Thymus (tissue), 11 donors: Measurements from ENCODE around the gene PILRB. TPM values are rescaled to one million over a fixed set of nuclear protein-coding genes. Genes with fewer than 3 reads are reported as not detected.
"Not testable (repeated sequence)": the region's sequence is repeated elsewhere in the genome, so short reads cannot be mapped to it uniquely, and the experiment has no call there.

ENCODE experiments used
- DNase-seq, 9 donors: peaks; one replicate each; pipeline ENCODE4 v3.0.0-alpha.2; 2013; ENCODE audit warnings: low spot score in 9 of 9, low read depth in 6 of 9, missing footprints in 1 of 9
- H3K27ac ChIP-seq, 2 donors: one replicate each; pipeline ENCODE4 v1.5.1; 2013; ENCODE audit warnings: control low read depth in 1 of 2, low read depth in 1 of 2, low read length in 1 of 2, mild to moderate bottlenecking in 1 of 2, moderate library complexity in 1 of 2
- H3K27me3 ChIP-seq, 2 donors: one replicate each; pipeline ENCODE4 v1.5.1; 2013; ENCODE audit warnings: low read length in 1 of 2; ENCODE audit not compliant: control insufficient read depth in 2 of 2, insufficient read depth in 1 of 2
- H3K36me3 ChIP-seq, 2 donors: one replicate each; pipeline ENCODE4 v1.5.1; 2013; ENCODE audit warnings: low read length in 1 of 2, mild to moderate bottlenecking in 1 of 2, moderate library complexity in 1 of 2; ENCODE audit not compliant: control insufficient read depth in 2 of 2, insufficient read depth in 2 of 2
- H3K4me1 ChIP-seq, 2 donors: one replicate each; pipeline ENCODE4 v1.5.1; 2013; ENCODE audit warnings: low read length in 2 of 2; ENCODE audit not compliant: control insufficient read depth in 2 of 2, insufficient read depth in 2 of 2
- H3K4me3 ChIP-seq, 2 donors: one replicate each; pipeline ENCODE4 v1.5.1; 2013; ENCODE audit warnings: low read length in 2 of 2, control low read depth in 1 of 2, mild to moderate bottlenecking in 1 of 2
- H3K9me3 ChIP-seq, 2 donors: one replicate each; pipeline ENCODE4 v1.5.1; 2013; ENCODE audit warnings: low read length in 1 of 2, mild to moderate bottlenecking in 1 of 2; ENCODE audit not compliant: control insufficient read depth in 2 of 2, insufficient read depth in 1 of 2
- WGBS: extraction: QIAGEN DNeasy Blood & Tissue Kit; methylation state at CpG from one replicate; pipeline ENCODE4 v1.1.7; 2013; 5-methylcytosine and 5-hydroxymethylcytosine counted together
- polyA plus RNA-seq: library from polyadenylated mRNA; stranded (reverse); fragments of 200-250 nt; gene quantifications from one replicate; pipeline ENCODE4 v1.2.3, GENCODE V29; 2013
- total RNA-seq: library from RNA; stranded (reverse); fragments of 120-200 nt; gene quantifications from one replicate; pipeline ENCODE4 v1.2.4, GENCODE V29; 2013
- donor health status: healthy.

The PILRB gene
- total and polyA plus RNA-seq, 2 donors: 19.5 to 128 TPM

DNA sequence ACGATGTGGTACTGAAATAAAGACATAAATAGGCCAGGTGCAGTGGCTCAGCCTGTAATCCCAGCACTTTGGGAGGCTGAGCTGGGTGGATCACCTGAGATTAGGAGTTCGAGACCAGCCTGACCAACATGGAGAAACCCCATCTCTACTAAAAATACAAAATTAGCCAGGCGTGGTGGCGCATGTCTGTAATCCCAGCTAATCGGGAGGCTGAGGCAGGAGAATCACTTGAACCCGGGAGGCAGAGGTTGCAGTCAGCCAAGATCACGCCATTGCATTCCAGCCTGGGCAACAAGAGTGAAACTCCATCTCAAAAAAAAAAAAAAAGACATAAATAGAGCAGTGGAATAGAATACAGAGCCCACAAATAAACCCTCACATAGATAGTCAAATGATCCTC is 5.9 kb downstream of the PILRB start:
- not testable (repeated sequence) for H3K27me3 ChIP-seq, H3K4me3 ChIP-seq, H3K27ac ChIP-seq, DNase-seq, H3K9me3 ChIP-seq
- WGBS: 97% methylated on average over 7 of the region's 7 CpGs
- peaks cover 58 to 60% of the 10 kb centered on the region in 2 donors for H3K36me3 ChIP-seq
- peaks cover 0 to 18% of the 10 kb centered on the region in 2 donors for H3K4me1 ChIP-seq

DNA sequence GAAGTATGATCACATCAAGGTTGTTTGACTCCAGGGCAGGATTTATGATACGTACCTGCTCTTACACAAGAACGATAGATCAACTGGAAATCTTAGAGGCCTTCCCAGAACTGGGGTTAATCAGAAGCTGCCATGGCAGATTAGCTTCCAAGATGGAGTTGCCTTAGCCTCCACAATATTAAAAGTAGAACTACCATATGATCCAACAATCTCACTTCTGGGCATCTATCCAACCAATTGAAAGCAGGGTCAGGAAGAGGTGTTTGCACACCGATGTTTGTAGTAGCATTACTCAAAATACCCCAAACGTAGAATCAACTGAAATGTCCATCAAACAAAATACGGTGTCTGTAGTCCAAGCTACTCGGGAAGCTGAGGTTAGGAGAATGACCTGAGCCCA is 6.6 kb downstream of the PILRB start:
- no peaks in the 10 kb centered on the region for H3K27me3 ChIP-seq
- WGBS: 98% methylated on average over 6 of the region's 6 CpGs
- no peak for DNase-seq
- peaks cover 0 to 25% of the 10 kb centered on the region in 2 donors for H3K4me1 ChIP-seq
- H3K27ac ChIP-seq: no peak overlapping the region
- H3K36me3 ChIP-seq: peaks cover 53 to 55% of the 10 kb centered on the region in 2 donors
- H3K9me3 ChIP-seq: no peaks in the 10 kb centered on the region
- H3K4me3 ChIP-seq: no peak overlapping the region

DNA sequence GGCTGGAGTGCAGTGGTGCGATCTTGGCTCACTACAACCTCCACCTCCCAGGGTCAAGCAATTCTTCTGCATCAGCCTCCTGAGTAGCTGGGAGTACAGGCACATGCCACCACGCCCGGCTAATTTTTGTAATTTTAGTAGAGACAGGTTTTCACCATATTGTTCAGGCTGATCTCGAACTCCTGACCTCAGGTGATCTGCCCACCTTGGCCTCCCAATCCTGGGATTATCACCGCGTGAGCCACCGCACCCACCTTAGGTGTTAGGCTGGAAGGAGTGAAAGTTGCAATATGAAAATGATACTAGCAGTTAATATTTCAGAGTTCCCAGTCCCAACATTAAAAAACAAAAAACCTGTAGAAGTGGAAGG is 8.1 kb downstream of the PILRB start:
- not testable (repeated sequence) for H3K4me3 ChIP-seq, H3K27ac ChIP-seq, DNase-seq, H3K9me3 ChIP-seq, H3K27me3 ChIP-seq
- Histone ChIP-seq H3K4me1 (peaks cover 0 to 25% of the 10 kb centered on the region in 2 donors), H3K36me3 (peaks cover 40 to 41% of the 10 kb centered on the region in 2 donors)
- 96% methylated on average over 7 of the region's 7 CpGs for WGBS

DNA sequence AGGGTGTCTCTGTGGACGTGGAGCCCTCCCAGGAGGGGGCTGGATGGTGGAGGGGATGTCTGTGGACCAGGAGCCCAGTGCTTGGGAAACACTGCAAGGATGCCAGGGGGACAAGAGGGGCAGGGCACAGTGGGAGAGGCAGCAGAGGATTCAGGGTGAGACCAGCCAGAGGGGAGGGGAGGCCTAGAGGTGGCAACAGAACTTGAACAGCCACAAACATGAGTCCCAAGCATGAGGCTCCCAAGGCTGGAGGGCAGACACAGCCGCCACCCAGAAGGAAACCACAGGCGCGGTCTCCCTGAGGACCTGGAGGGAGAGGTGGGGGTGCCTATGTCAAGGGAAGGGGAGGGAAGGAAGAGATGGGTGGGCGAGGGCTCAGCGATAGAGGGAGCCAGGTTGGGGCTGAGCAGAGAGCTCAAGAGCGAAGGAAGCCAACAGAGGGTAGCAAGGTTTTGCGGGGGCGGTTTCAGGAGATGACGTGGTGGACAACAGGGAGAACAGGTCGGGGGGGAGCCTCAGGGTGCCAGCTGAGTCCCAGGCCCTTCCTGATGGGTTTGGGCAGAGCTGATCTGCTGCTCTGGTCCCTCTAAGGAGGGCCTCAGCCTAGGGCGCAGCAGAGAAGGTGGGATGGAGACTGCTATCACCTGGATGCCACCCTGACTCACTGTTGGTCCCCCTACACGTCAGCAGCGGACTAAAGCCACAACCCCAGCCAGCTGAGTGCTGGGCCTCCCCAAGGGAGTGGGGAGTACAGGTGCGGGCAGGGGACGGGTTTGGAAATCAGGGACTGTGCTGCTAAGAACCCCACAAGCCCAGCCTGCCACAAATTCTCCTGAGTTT is 8.7 kb downstream of the PILRB start:
- peaks cover 0 to 27% of the 10 kb centered on the region in 2 donors for H3K4me1 ChIP-seq
- 59% methylated on average over 16 of the region's 16 CpGs for WGBS
- no peak overlapping the region for H3K4me3 ChIP-seq
- peaks cover 35% of the 10 kb centered on the region in 2 donors for H3K36me3 ChIP-seq
- H3K27me3 ChIP-seq: no peaks in the 10 kb centered on the region
- H3K27ac ChIP-seq: no peak overlapping the region
- no peaks in the 10 kb centered on the region for H3K9me3 ChIP-seq
- DNase-seq: no peak

DNA sequence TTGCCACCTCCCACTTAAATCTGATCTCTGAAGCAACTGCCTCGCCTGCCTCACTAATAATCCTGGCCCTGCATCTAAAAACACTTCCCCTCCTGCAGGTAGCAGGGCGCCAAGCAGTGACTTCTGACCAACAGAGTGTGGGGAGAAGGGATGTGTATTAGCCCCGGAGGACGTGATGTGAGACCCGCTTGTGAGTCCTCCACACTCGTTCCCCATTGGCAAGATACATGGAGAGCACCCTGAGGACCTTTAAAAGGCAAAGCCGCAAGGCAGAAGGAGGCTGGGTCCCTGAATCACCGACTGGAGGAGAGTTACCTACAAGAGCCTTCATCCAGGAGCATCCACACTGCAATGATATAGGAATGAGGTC is 9.3 kb downstream of the PILRB start:
- H3K9me3 ChIP-seq: no peaks in the 10 kb centered on the region
- 98% methylated on average over 8 of the region's 8 CpGs for WGBS
- H3K27ac ChIP-seq: no peak overlapping the region
- H3K4me1 ChIP-seq: peaks cover 0 to 33% of the 10 kb centered on the region in 2 donors
- H3K4me3 ChIP-seq: no peak overlapping the region
- peaks cover 28 to 31% of the 10 kb centered on the region in 2 donors for H3K36me3 ChIP-seq
- H3K27me3 ChIP-seq: no peaks in the 10 kb centered on the region
- DNase-seq: no peak

DNA sequence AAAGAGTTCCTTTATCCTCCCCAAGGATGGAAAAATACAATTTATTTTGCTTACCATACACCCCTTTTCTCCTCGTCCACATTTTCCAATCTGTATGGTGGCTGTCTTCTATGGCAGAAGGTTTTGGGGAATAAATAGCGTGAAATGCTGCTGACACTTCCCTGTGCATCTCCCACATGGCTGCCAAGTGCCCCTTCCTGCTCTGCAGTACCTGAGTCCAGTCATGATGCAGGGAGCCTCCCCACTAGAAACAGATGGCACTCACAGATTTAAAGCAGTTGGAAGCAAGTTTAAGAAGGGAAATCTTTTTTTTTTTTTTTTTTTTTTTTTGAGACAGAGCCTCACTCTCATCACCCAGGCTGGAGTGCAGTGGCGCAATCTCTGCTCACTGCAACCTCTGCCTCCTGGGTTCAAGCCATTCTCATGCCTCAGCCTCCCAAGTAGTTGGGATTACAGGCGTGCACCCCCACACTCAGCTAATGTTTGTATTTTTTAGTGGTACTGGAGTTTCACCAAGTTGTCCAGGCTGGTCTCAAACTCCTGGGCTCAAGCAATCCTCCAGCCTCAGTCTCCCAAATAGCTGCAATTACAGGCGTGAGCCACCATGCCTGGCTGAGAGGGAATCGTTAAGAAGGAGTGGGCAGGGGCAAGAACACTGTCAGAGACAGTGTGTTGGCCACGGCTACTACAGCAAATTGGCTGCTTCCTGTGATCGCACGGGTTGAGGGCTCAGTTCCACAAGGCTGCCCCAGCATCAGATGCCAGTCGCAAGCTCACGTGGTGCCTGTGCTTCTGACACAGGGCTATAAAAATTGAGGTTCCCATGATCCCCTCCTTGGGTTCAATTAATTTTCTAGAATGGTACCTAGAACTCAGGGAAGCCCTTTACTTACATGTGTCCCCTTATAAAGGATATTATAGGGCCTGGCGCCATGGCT is 10.0 kb downstream of the PILRB start:
- Histone ChIP-seq H3K36me3 (peaks cover 22 to 25% of the 10 kb centered on the region in 2 donors), H3K27me3 (no peaks in the 10 kb centered on the region), H3K4me3 (no peak overlapping the region), H3K4me1 (peaks cover 0 to 40% of the 10 kb centered on the region in 2 donors), H3K27ac (peak overlapping the region; percentile 46 to 61), H3K9me3 (no peaks in the 10 kb centered on the region)
- 84% methylated on average over 12 of the region's 12 CpGs for WGBS
- DNase-seq: no peak

DNA sequence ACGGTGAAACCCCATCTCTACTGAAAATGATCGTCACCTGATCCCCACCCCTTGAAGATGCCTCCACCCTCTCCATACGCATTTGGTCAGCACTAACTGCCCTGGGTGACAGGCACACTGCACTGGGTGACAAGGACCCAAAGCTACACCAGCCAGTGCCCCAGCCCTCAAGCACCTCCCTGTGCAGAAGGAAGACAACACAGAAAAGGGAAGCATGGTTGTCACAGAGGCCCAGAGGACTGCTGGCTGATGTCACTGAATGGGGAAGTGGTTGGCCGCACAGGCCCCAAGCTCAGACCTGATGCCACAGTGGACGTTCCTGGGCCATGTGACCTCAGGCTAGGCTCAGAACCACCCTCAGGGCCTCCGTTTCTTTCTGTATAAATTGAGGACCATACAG is 11.2 kb downstream of the PILRB start:
- Histone ChIP-seq H3K9me3 (no peaks in the 10 kb centered on the region), H3K4me3 (no peak overlapping the region), H3K4me1 (peaks cover 0 to 47% of the 10 kb centered on the region in 2 donors), H3K36me3 (peaks cover 14 to 25% of the 10 kb centered on the region in 2 donors), H3K27ac (peak overlapping the region; percentile 22 to 61), H3K27me3 (no peaks in the 10 kb centered on the region)
- peak in 1 of 9 donors; percentile 35 for DNase-seq
- WGBS: 26% methylated on average over 6 of the region's 6 CpGs

DNA sequence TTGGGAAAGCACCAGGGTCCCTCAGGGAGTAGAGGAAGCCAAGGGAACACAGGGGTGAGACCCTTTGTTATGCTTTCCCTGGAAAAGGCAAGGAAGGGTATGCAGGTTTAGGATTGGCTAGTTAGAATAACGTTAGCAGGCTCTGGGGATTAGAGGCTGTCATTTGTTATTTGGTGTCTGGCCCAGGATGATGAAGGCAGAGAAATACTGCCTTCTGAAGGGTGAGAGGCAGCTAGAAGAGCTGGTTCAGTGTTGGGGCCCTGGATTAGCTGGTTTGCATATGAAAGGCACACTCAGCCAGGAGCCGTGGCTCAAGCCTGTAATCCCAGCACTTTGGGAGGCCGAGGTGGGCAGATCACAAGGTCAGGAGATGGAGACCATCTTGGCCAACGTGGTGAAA is 12.4 kb downstream of the PILRB start:
- Histone ChIP-seq H3K4me1 (peaks cover 0 to 58% of the 10 kb centered on the region in 2 donors), H3K4me3 (no peak overlapping the region), H3K9me3 (no peaks in the 10 kb centered on the region), H3K27me3 (no peaks in the 10 kb centered on the region), H3K36me3 (peaks cover 10 to 19% of the 10 kb centered on the region in 2 donors), H3K27ac (no peak overlapping the region)
- DNase-seq: no peak
- WGBS: 90% methylated on average over 4 of the region's 4 CpGs

DNA sequence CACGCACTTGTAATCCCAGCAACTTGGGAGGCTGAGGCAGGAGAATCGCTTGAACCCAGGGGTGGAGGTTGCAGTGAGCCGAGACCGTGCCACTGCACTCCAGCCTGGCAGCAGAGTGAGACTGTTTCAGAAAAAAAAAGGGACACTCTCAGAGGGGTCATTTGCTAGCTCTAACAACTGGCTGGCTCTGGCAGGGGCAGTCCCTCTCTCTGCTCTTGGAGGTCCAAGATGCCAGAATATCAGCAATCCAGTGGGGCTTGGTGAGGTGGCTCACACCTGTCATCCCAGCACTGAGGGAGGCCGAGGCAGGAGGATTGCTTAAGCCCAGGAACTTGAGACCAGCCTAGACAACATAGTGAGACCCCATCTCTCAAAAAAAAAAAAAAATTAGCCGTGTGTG is 12.8 kb downstream of the PILRB start:
- no peak overlapping the region for H3K4me3 ChIP-seq
- peaks cover 0 to 58% of the 10 kb centered on the region in 2 donors for H3K4me1 ChIP-seq
- H3K9me3 ChIP-seq: no peaks in the 10 kb centered on the region
- H3K36me3 ChIP-seq: peaks cover 7 to 19% of the 10 kb centered on the region in 2 donors
- H3K27ac ChIP-seq: no peak overlapping the region
- H3K27me3 ChIP-seq: no peaks in the 10 kb centered on the region
- DNase-seq: no peak
- WGBS: 96% methylated on average over 6 of the region's 6 CpGs
